ELF-1 (cell line): ENCODE results near the gene RBP4.

ENCODE experiments used
- DNase-seq: peaks from one replicate; pipeline ENCODE4 v3.0.0-alpha.2; 2016; ENCODE audit warnings: low read depth, low spot score

Gene RBP4

GRCh38 chr10:93601146-93601773 lies at the start of gene RBP4:
RBP4 (minus strand) TSS chr10:93601235; CDS start chr10:93601028, 207 bp downstream.
- peak; percentile 20 for DNase-seq

DNA sequence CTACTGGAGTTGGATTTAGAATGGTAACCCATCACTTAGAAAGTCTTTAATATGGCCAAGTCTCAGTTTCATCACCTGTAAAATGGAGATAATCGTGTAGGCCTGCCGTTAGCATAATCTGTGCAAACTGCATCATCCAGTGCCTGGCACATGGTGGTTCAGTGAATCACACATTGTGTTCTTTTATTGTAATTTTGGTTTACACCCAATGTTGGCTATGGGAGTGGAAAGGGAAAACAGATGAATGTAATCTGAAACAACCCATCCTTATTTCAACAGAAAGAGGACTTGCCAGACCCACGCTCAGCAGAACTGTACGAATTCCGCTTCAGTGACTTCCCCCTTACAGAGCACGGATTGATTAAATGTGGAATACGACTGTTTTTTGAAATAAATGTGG lies 38.8 kb upstream of the RBP4 start:
- DNase-seq = no peak

GRCh38 chr10:93630625-93631557 lies 29.9 kb upstream of the RBP4 start:
- DNase-seq = no peak

GRCh38 chr10:93629647-93630305 lies 28.7 kb upstream of the RBP4 start:
- DNase-seq = no peak

DNA sequence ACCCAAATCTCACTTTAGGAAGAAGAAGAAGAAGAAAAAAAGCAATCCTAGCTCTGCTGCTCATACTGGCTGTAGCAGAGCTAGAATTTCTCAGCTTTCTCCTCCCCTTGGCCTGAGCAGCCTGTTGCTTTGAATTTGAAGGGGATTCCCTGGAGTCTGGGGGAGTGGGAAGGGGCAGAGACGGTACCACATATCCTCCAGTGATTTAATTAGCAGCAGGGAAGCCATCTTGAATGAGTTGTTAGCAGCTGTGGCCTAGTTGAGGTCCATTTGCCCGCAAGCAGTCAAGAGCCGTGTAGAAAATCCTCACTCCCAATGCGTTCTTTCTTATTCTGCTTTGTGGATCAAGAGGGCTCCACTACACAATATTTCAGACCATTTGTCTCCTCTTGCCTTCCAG lies 27.8 kb upstream of the RBP4 start:
- no peak for DNase-seq

DNA sequence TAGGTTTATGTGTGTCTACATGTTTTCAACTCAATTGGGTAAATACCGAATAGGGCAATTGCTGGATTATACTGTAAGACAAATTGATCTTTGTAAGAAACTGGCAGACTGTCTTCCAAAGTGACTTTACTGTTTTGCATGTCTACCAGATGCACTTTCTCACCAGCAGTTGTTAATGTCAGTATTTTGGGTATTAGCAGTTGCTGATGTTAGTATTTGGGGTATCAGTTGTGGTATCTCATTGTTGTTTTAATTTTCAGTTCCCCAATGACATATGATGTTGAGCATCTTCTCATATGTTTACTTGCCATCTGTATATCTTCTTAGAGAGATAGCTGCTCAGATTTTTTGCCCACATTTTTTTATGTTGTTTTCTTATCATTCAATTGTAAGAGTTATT lies 21.9 kb upstream of the RBP4 start:
- DNase-seq = no peak

GRCh38 chr10:93620925-93621324 lies 19.9 kb upstream of the RBP4 start:
- DNase-seq = no peak

GRCh38 chr10:93615576-93616235 lies 14.7 kb upstream of the RBP4 start:
- DNase-seq = no peak

- no peak for DNase-seq
Observed at GRCh38 chr10:93614101-93614825, 13.2 kb upstream of the RBP4 start.

GRCh38 chr10:93613126-93613525 lies 12.1 kb upstream of the RBP4 start:
- no peak for DNase-seq

GRCh38 chr10:93612311-93612710 lies 11.3 kb upstream of the RBP4 start, which contains the start of gene PDE6C:
PDE6C (plus strand) TSS chr10:93612537; CDS start chr10:93612726, 189 bp downstream.
- DNase-seq = no peak

GRCh38 chr10:93608421-93608820 lies 7.4 kb upstream of the RBP4 start:
- DNase-seq = no peak

- no peak for DNase-seq
Observed at GRCh38 chr10:93604146-93604545, 3.1 kb upstream of the RBP4 start.

- DNase-seq = no peak
Observed at GRCh38 chr10:93603023-93603422, 2.0 kb upstream of the RBP4 start.

- no peak for DNase-seq
Observed at GRCh38 chr10:93601774-93602162, 733 bp upstream of the RBP4 start.

DNA sequence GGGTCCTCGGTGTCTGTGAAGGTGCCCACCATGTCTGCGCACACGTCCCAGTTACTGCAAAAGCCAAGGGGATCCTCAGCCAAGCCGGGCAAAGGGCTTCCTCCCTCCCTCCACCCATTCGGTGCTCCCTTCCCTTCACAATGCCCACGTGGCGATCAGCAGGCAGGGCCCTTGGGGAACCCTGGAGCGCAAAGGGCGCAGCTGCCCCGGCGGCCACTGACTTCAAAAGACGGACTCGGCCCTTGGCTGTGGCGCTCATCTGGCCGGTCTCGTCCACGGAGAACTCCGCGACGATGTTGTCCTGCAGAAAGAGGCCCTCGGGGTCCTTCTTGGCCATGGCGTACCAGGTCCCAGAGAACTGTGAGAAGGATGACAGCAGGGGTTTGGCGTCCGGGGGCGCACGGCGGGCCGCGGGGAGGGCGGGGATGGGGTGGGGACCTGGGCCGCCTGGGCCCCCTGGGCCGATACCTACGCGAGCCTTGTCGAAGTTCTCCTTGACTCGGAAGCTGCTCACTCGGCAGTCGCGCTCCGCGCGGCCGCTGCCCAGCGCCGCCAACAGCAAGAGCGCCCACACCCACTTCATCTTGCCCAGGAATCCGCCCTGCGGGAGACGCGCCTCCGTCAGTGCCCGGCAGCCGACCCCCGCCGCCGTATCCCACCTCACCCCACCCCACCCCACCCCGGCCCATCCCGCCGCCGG lies 439 bp downstream of the RBP4 start:
- no peak for DNase-seq

DNA sequence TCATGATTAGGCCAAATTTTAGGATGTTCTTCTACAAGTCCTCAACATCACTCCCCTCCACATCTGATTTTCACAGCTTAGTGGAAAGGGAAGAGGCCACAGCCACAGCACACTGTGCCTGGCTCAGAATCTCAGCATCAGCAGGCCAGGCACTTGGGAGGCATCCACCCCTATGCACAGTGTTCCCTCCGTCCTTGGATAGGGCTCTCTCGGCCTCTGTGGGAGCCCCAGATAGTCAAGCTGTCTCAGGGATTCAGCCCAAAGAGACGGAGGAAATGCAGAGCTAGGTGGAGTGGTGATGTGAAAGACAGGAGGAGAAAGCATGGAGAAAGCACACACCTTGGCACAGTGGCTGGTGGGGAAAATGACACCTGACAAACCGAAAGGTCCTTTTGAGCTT lies 1.3 kb downstream of the RBP4 start:
- DNase-seq = no peak

DNA sequence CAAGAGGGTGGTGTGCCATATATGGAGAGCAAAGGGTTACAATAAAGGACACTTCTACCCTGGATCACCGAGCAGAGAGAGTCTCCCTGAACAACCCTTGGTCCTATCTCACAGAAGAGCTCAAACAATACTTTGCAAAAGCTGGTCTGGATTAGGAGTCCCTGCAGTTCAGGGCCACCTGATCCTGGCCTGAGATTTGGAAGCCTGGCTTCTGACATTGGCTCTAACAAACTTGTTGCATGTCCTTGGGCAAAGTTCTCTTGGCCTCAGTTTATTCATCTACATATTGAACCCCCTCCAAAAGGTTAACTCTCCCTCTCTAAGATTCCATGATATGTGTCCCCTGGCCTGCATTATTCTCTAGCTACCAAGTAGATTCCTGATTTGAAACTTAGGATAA lies 1.7 kb downstream of the RBP4 start:
- no peak for DNase-seq

- DNase-seq = no peak
Observed at GRCh38 chr10:93598157-93598556, 2.9 kb downstream of the RBP4 start.

- no peak for DNase-seq
Observed at GRCh38 chr10:93597075-93597599, 3.9 kb downstream of the RBP4 start.
